Colon (tissue), 2 donors: ENCODE results near the gene HARS1.
"Not testable (repeated sequence)": the region's sequence is repeated elsewhere in the genome, so short reads cannot be mapped to it uniquely, and the experiment has no call there.

Experiments used
- FAIRE-seq: peaks from 2 replicates; lab custom pipeline; 2012; peaks lifted over from hg19 to GRCh38; lab: Jason Lieb, UNC
- donor health status: control.
- donor health status: control.

HARS1 gene

GRCh38 chr5:140674629-140675028 is 16.5 kb downstream of the HARS1 start:
- FAIRE-seq: no peak

- no peak for FAIRE-seq
Measured at GRCh38 chr5:140674211-140674610, 17.0 kb downstream of the HARS1 start.

- no peak for FAIRE-seq
Measured at GRCh38 chr5:140673187-140673976, 17.8 kb downstream of the HARS1 start, which contains the start of gene DND1. Gene DND1, minus strand, starts transcription at chr5:140673576. Its CDS starts 34 bp downstream, at chr5:140673542.

- no peak for FAIRE-seq
Measured at GRCh38 chr5:140672455-140673186, 18.5 kb downstream of the HARS1 start.

- FAIRE-seq: no peak
Measured at GRCh38 chr5:140671472-140672125, 19.6 kb downstream of the HARS1 start.

- not testable (repeated sequence) for FAIRE-seq
Measured at GRCh38 chr5:140671035-140671434, 20.1 kb downstream of the HARS1 start.

- FAIRE-seq: no peak
Measured at GRCh38 chr5:140664359-140665119, 26.6 kb downstream of the HARS1 start, which contains the start of gene WDR55. Gene WDR55, plus strand, starts transcription at chr5:140664904. Its CDS starts 9 bp downstream, at chr5:140664913.

- FAIRE-seq: no peak
Measured at GRCh38 chr5:140664030-140664358, 27.2 kb downstream of the HARS1 start.

- not testable (repeated sequence) for FAIRE-seq
Measured at GRCh38 chr5:140660371-140660770, 30.8 kb downstream of the HARS1 start.

GRCh38 chr5:140658870-140659269 is 32.3 kb downstream of the HARS1 start:
- FAIRE-seq: no peak

GRCh38 chr5:140647042-140647419 is 44.1 kb downstream of the HARS1 start:
- FAIRE-seq: no peak

- FAIRE-seq: no peak
Measured at GRCh38 chr5:140642718-140643117, 48.5 kb downstream of the HARS1 start.

- no peak for FAIRE-seq
Measured at GRCh38 chr5:140641716-140642115, 49.5 kb downstream of the HARS1 start.

- FAIRE-seq: no peak
Measured at GRCh38 chr5:140639148-140639981, 51.8 kb downstream of the HARS1 start, which contains the start of gene TMCO6. Gene TMCO6, plus strand, starts transcription at chr5:140639451. Its CDS starts 77 bp downstream, at chr5:140639528.

- FAIRE-seq: not testable (repeated sequence)
Measured at GRCh38 chr5:140638898-140639147, 52.3 kb downstream of the HARS1 start.

GRCh38 chr5:140637371-140638100 is 53.6 kb downstream of the HARS1 start:
- FAIRE-seq: no peak

GRCh38 chr5:140635291-140636257 is 55.6 kb downstream of the HARS1 start:
- no peak for FAIRE-seq

- FAIRE-seq: no peak
Measured at GRCh38 chr5:140634103-140634502, 57.1 kb downstream of the HARS1 start.

GRCh38 chr5:140633501-140633900 is 57.7 kb downstream of the HARS1 start:
- FAIRE-seq: no peak
